Measurements from ENCODE around the gene AKT1S1. TPM values are rescaled to one million over a fixed set of nuclear protein-coding genes. Genes with fewer than 3 reads are reported as not detected.
"Not testable (repeated sequence)": the region's sequence is repeated elsewhere in the genome, so short reads cannot be mapped to it uniquely, and the experiment has no call there.

The AKT1S1 gene
- 10 to 100 TPM; 17.5 to 18.9 TPM for total RNA-seq

DNA sequence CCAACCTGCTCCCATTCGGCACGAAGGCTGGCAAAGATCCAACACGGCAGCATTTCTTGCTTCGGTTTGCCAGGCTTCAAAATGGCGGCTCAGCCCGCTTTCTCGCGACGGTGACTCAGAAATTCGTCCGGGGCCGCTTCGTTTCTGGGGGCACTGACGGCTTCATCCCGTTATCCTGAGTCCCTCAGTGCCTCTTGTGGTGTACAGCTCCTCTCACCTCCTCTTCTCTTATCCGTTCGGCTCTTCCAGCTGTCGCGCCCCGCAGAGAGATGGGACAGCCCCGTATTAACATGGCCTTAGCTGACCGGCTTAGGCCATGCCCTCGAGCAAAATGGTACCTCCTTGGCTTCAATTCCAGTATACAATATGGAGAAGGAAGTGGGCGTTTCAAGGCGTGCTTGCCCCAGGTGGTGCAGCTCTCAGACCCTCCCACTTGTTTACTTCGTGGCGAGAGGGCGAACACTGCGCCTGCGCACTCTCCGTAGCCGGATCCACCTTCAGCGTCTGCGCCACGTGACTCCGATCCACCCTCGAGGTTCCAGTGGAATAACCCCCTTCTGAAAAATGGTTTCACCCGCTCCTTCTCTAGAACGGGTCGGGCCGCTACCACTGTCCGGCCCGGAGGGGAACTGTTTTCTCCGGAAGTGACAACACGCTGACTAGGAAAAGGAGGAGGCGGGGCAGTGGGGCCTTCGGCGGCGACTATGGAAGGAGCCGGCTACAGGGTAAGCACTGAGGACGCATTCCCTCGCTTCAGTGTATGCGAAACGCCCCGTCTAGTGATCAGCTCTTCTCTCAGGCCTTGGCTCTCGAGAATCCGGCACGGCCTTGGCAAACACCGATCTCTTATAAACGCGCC lies at the start of gene AKT1S1, which contains the start of gene TBC1D17:
Gene AKT1S1 (minus strand): TSS at position 336 of the 859 bp plus-strand sequence. CDS start 4,060 bp downstream, outside the sequence.
Gene TBC1D17 (plus strand): TSS at position 683 of the 859 bp plus-strand sequence. CDS start 22 bp downstream, at position 705.
- DNase-seq, result peak; percentile 99
- Mint-ChIP-seq H3K4me1 (peaks cover 31% of the 10 kb centered on the region), H3K4me3 (no peak within 1 kb of the TSS), H3K9me3 (no peaks in the 10 kb centered on the region), H3K27ac (no peak within 1 kb of the TSS), H3K36me3 (ENCODE audit: low read depth) (peaks cover 18% of the 10 kb centered on the region), H3K27me3 (no peaks in the 10 kb centered on the region)
- CTCF ChIA-PET, result interaction anchor here (1.3 to 2.3 kb wide), 2 partner anchors 14 to 51 kb away, joined by 5 to 11 read pairs; no protein-coding TSS in a partner anchor
- POLR2A ChIA-PET, result no interaction called here

DNA sequence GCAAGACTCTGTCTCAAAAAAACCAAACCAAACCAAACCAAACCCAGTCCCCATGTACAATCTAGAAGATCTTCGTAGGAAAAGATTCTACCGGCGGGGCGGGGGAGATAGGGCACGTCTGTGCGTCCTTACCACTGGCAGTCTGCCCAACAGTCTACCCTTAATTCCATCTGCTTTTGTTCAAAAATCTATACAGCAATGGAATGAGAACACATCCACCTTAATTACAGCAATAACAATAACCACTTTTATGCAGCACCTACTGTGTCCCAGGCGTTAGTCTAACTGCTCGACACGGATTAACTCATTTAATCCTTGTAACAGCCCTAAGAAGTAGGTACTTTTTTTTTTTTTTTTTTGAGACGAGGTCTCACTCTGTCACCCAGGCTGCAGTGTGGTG lies 49.4 kb upstream of the AKT1S1 start:
- peaks cover 56% of the 10 kb centered on the region for H3K4me1 Mint-ChIP-seq
- ChIA-PET POLR2A (no interaction called here), CTCF (interaction anchor here (1.9 kb wide), 1 partner anchor 9 kb away, joined by 9 read pairs; no protein-coding TSS in a partner anchor)
- no peak overlapping the region for H3K27ac Mint-ChIP-seq
- H3K4me3 Mint-ChIP-seq, result no peak overlapping the region
- peaks cover 55% of the 10 kb centered on the region for H3K36me3 Mint-ChIP-seq (ENCODE audit: low read depth)
- no peak for DNase-seq
- no peaks in the 10 kb centered on the region for H3K27me3 Mint-ChIP-seq
- H3K9me3 Mint-ChIP-seq, result no peaks in the 10 kb centered on the region

DNA sequence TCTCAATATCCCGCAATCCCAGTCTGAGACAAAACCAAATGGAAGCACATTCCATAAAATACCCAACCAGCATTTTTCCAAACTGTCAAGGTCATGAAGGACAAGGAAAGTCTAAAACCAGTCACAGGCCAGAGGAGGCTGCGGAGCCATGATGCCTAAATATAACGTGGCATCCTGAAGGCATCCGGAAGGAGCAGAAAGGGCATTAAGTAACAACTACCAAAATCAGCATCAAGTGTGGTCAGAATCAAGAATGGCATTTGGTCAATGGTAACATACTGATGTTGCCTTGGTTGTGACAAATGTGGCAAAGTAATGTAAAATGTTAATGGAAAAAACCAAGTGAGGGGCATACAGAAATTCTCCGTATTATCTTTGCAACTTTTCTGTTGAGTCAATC lies 48.3 kb upstream of the AKT1S1 start:
- H3K4me3 Mint-ChIP-seq, result no peak overlapping the region
- H3K27me3 Mint-ChIP-seq, result no peaks in the 10 kb centered on the region
- H3K27ac Mint-ChIP-seq, result no peak overlapping the region
- ChIA-PET POLR2A (no interaction called here), CTCF (no interaction called here)
- H3K4me1 Mint-ChIP-seq, result peaks cover 56% of the 10 kb centered on the region
- no peak for DNase-seq
- no peaks in the 10 kb centered on the region for H3K9me3 Mint-ChIP-seq
- H3K36me3 Mint-ChIP-seq (ENCODE audit: low read depth), result peaks cover 61% of the 10 kb centered on the region

DNA sequence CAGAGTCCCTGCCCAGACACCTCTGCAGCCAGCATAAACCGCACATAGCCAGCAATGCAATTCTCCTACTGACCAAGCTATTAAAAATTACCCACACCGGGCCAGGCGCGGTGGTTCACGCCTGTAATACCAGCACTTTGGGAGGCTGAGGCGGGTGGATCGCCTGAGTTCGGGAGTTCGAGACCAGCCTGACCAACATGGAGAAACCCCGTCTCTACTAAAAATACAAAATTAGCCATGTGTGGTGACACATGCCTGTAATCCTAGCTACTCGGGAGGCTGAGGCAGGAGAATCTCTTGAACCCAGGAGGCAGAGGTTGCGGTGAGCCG lies 47.7 kb upstream of the AKT1S1 start:
- Mint-ChIP-seq H3K36me3 (ENCODE audit: low read depth) (peaks cover 58% of the 10 kb centered on the region), H3K4me1 (peaks cover 50% of the 10 kb centered on the region)
- H3K27me3 Mint-ChIP-seq, POLR2A ChIA-PET, DNase-seq, H3K27ac Mint-ChIP-seq, H3K4me3 Mint-ChIP-seq, H3K9me3 Mint-ChIP-seq: not testable (repeated sequence)
- CTCF ChIA-PET, result interaction anchor here (0.6 to 1.1 kb wide), 2 partner anchors 17 to 18 kb away, joined by 3 read pairs; no protein-coding TSS in a partner anchor

DNA sequence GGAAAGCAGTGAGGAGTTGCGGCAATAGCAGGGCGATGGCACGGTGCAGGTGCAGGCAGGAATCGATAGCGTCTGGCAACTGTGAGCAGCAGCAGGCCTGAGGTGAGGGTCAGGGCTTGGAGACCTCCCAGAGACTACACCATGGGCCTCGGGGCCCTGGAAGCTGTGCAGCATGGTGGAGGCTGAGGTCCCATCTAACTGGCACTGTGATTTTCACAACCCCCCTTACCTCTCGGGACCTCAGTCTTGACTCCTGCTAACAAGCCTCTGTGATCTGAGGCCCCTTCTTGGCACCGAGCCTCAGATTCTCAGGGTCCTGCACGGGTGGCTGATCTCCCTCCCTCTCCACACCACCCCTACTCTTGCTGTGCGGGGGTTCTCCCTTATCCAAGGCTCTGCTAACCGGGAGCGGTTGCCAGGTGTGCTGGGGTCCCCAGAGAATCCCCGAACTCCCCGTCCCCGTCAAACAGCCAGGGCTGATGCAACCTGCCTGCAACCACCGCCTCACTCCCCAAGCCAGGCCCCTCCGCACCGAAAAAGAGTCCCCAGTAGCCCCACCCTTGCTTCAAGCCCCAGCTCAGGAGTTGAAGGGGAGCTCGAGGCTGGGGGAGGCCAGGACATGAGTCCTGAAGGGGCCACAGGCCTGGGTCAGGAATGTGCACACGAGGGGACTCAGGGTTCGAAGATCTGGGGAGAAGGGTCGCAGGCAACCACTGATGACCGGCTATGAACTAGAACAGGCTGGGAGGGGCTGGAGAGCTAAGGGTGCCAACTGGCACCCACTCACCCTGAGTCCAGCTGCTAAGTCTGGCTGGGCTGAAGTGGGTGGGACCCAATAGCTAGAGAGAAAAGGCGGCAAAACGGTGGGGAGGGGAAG lies 47.1 kb upstream of the AKT1S1 start:
- POLR2A ChIA-PET, result no interaction called here

DNA sequence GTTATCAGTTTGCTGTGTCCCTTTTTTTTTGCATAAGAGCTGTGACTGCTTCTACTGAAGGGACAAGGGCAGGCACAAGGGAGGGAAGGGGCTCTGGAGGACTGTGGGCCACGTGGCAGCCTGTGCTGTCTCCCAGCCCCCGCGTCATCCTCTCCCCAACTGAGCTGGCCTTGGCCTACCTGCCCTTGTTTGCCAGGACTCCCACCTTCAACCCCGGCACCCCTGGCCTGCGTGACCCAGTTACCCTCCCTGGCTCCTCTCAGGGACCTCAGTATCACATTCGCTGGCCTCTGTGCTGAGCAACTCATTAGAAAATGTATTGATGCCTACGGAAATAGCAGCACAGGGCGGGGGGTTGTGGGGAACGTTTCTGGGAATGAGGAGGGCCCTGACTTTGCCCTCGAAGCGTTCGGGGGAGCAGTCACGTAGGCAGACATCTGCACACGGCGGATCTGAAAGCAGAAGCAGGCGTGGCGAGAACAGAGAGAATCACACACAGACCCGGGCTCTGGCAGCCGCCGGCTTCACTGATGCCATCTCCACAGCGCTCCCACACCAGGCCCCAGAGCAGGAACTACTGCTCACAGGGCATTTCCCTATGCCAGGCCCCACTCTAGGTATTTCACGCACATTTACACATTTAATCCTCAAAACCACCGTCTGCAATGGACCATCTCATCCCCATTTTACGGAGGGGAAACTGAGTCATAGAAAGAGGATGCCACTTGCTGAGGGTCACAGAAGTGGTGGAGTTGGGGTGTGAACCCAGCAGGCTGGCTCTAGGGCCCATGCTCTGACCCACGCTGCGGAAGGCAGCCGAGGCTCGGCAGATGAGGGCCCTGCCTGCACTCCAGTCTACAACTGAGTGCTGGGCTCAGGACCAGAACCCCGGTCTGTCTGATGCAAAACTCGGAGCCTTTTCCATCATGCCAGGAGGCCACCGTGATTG lies 46.2 kb upstream of the AKT1S1 start:
- Mint-ChIP-seq H3K4me1 (peaks cover 48% of the 10 kb centered on the region), H3K36me3 (ENCODE audit: low read depth) (peaks cover 53% of the 10 kb centered on the region), H3K27me3 (no peaks in the 10 kb centered on the region), H3K4me3 (no peak overlapping the region), H3K27ac (no peak overlapping the region), H3K9me3 (no peaks in the 10 kb centered on the region)
- ChIA-PET CTCF (interaction anchor here (0.6 kb wide), 1 partner anchor 445 kb away, joined by 3 read pairs; no protein-coding TSS in a partner anchor), POLR2A (no interaction called here)
- DNase-seq, result no peak

More for the DNA sequence above, 47.1 kb upstream of the AKT1S1 start:
- Mint-ChIP-seq H3K4me1 (peaks cover 51% of the 10 kb centered on the region), H3K9me3 (no peaks in the 10 kb centered on the region), H3K27me3 (no peaks in the 10 kb centered on the region), H3K36me3 (ENCODE audit: low read depth) (peaks cover 59% of the 10 kb centered on the region), H3K27ac (no peak overlapping the region), H3K4me3 (no peak overlapping the region)
- CTCF ChIA-PET, result interaction anchor here (0.6 to 1.1 kb wide), 2 partner anchors 16 to 17 kb away, joined by 3 read pairs; no protein-coding TSS in a partner anchor
- no peak for DNase-seq

DNA sequence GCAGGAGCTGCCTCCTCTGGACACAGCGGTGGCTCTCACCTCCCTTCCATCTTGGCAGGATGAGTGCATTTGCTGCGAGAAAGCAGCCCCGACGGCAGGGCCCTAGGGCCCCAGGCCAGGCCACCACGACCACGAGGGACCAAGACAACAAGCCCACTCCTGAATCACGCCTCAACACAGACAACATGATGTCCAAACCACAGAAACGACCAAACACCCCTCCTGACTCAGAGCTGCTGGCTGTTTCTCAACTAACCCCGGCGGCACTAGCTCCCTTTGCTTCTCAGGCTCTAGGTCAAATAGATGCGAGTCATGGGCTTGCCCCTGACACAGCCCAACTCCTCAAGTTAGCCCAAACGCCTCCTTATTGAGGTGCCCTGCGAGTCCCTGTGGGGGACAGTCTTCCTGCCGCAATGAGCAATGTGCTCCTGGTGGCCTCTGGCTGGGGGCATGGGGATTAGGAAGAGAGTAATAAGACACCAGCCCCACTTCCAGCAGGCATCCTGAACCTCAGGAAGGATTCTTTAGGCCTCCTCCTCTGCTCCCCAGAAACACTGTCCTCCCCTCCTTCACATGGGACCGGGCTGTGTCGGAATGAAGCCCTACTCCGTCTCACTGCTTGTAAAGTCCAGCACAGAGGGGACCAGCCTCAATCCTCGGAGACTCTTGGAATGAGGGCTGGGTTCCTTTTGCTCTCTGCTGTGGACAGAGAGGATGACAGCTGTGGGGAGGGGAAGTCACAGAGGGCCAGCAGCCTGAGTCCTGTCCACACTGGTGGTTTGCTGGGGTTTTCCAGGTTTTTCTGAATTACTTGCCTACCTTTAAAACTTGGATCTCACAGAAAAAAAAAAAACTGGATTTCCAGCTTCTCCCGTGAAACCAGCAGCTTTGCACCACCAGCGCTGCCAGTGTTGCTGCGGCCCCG lies 45.0 kb upstream of the AKT1S1 start:
- H3K4me3 Mint-ChIP-seq, result no peak overlapping the region
- no peak for DNase-seq

DNA sequence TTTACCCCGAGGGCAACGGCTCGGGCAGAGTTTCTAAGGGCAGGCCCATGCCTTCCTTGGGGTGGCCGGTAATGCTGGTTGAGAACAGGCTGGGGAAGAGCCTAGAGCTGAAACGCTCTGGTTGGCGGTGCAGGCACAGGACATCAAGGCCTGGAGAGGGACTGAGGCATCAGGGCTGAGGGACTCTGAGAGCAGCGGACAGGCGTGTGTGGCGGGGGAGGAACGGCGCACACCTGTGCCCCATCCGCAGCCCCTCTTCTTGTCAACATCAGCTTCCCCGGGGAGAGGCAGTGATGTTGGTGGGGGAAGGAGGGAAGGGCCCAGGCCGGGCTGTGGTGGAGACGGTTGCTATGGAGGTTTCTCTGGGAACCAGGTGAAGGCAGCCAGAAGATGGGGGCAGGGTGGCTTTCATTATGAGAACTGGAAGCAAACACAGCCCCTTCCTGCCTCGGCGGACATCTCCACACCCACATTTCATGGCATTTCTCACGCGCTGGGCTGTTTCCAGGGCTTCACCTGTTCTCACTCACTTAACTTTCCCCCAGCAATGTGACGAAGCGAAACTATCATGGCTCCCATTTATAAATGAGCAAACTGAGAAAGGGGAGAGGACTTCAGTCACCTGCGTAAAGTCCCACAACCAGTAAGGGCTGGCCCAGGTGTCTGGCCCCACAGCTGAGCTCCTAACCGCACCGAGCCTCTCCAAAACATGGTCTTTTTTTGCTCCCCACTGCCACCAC lies 43.6 kb upstream of the AKT1S1 start:
- no peak overlapping the region for H3K4me3 Mint-ChIP-seq
- H3K27ac Mint-ChIP-seq, result no peak overlapping the region
- H3K4me1 Mint-ChIP-seq, result peaks cover 39% of the 10 kb centered on the region
- H3K9me3 Mint-ChIP-seq, result no peaks in the 10 kb centered on the region
- H3K36me3 Mint-ChIP-seq (ENCODE audit: low read depth), result peaks cover 55% of the 10 kb centered on the region
- DNase-seq, result no peak
- ChIA-PET POLR2A (no interaction called here), CTCF (interaction anchor here (1.3 kb wide), 1 partner anchor 14 kb away, joined by 4 read pairs; no protein-coding TSS in a partner anchor)
- no peaks in the 10 kb centered on the region for H3K27me3 Mint-ChIP-seq

More for the DNA sequence above, 45.0 kb upstream of the AKT1S1 start:
- peaks cover 42% of the 10 kb centered on the region for H3K4me1 Mint-ChIP-seq
- H3K36me3 Mint-ChIP-seq (ENCODE audit: low read depth), result peaks cover 53% of the 10 kb centered on the region
- ChIA-PET CTCF (interaction anchor here (0.6 to 1.3 kb wide), 3 partner anchors 15 to 447 kb away, joined by 3 to 4 read pairs (median 3); no protein-coding TSS in a partner anchor), POLR2A (no interaction called here)
- H3K9me3 Mint-ChIP-seq, result no peaks in the 10 kb centered on the region
- H3K27me3 Mint-ChIP-seq, result no peaks in the 10 kb centered on the region
- H3K27ac Mint-ChIP-seq, result no peak overlapping the region

DNA sequence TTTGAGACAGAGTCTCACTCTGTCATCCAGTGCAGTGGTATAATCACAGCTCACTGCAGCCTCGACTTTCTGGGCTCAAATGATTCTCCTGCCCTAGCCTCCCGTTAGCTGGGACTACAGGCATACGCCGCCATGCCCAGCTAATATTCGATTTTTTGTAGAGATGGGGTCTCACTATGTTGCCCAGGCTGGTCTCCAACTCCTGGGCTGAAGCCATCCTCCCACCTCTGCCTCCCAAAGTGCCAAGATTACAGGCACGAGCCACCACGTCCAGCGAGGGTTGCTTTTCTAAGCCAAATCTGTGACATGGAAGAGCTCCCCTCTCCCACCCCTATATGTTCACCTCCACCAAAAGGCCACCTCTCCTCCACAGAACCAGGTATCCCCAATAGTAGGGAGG lies 40.9 kb upstream of the AKT1S1 start:
- POLR2A ChIA-PET, result interaction anchor here (0.8 kb wide), 1 partner anchor 24 kb away, joined by 4 read pairs; no protein-coding TSS in a partner anchor

DNA sequence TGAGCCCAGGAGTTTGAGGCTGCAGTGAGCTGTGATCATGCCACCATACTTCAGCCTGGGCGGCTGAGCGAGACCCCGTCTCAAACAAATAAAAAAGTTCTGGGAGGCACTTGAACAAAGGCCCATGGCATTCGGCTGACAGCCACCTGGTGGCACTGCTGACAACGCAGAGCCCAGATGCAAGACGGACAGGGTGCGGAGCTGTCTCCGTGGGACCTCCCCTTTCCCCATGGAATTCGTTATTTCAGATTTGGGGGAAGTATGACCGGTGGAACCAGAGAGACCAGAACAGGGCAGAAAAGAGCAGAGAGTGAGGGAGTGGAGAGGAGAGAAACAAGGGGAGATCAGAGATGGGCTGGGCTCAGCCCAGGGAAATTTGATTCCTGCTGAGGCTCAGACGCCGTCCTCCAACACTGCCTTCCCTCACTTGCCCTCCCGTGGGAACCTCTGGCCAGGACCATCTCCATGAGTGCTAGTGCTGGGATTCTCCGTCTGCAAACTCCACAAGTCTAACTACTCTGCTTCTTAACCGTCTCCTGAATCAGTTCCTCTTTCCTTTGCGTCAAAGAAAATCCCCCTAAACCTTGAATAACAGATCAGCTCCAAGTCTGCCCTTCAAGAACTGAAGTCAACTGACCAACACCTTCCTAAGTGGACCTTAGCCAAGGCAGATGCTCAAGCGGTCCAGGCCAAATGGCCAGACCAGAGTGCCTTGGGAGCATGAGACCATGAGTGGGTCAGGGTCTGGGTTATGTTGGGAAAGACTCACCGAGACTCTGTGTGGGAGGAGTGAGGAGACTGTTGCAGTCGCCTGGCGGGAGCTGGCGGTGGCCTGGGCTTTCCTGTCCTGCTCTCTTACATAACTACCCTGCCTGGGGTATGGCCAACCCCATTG lies 39.9 kb upstream of the AKT1S1 start:
- Mint-ChIP-seq H3K36me3 (ENCODE audit: low read depth) (peaks cover 66% of the 10 kb centered on the region), H3K4me3 (no peak overlapping the region), H3K27me3 (no peaks in the 10 kb centered on the region), H3K27ac (no peak overlapping the region), H3K9me3 (no peaks in the 10 kb centered on the region), H3K4me1 (peaks cover 37% of the 10 kb centered on the region)
- ChIA-PET CTCF (interaction anchor here (0.7 to 1.5 kb wide), 3 partner anchors 8 to 449 kb away, joined by 4 to 9 read pairs (median 5); no protein-coding TSS in a partner anchor), POLR2A (interaction anchor here (0.8 kb wide), 1 partner anchor 23 kb away, joined by 4 read pairs; no protein-coding TSS in a partner anchor)
- no peak for DNase-seq

More for the DNA sequence above, 40.9 kb upstream of the AKT1S1 start:
- Mint-ChIP-seq H3K36me3 (ENCODE audit: low read depth) (peaks cover 61% of the 10 kb centered on the region), H3K4me3 (no peak overlapping the region), H3K4me1 (peaks cover 34% of the 10 kb centered on the region), H3K9me3 (no peaks in the 10 kb centered on the region), H3K27me3 (no peaks in the 10 kb centered on the region), H3K27ac (no peak overlapping the region)
- CTCF ChIA-PET, result interaction anchor here (0.7 to 1.5 kb wide), 3 partner anchors 9 to 448 kb away, joined by 4 to 9 read pairs (median 5); no protein-coding TSS in a partner anchor
- DNase-seq, result no peak
